Cardiac muscle cell (in vitro differentiated cells and primary cell): ENCODE data around the gene HNRNPA1. TPM values are rescaled to one million over a fixed set of nuclear protein-coding genes. Genes with fewer than 3 reads are reported as not detected.
"Not testable (repeated sequence)": the region's sequence is repeated elsewhere in the genome, so short reads cannot be mapped to it uniquely, and the experiment has no call there.

Experiments
- DNase-seq, 2 donors: peaks; one replicate each; pipeline versions ENCODE4 v3.0.0 to v3.0.0-alpha.2; 2010 to 2017; ENCODE audit warnings: low read depth in 1 of 2, low spot score in 1 of 2
- H3K27ac ChIP-seq: fragments of 200-600 bp; sonication (generic); 2 replicates; pipeline ENCODE4 v1.5.1; 2016
- H3K27me3 ChIP-seq: fragments of 200-600 bp; sonication (generic); 2 replicates; pipeline ENCODE4 v1.6.0; 2016; ENCODE audit warnings: control low read depth
- H3K36me3 ChIP-seq: fragments of 200-600 bp; sonication (generic); 2 replicates; pipeline ENCODE4 v1.5.1; 2016; ENCODE audit warnings: control low read depth
- H3K4me1 ChIP-seq: fragments of 200-600 bp; sonication (generic); 2 replicates; pipeline ENCODE4 v1.8.1; 2017; ENCODE audit warnings: low read depth, mild to moderate bottlenecking, mixed run types
- H3K4me3 ChIP-seq: fragments of 200-600 bp; sonication (generic); 2 replicates; pipeline ENCODE4 v1.5.1; 2016; ENCODE audit warnings: mild to moderate bottlenecking
- H3K9me3 ChIP-seq: fragments of 200-600 bp; sonication (generic); 2 replicates; pipeline ENCODE4 v1.5.1; 2017; ENCODE audit warnings: low read depth, mild to moderate bottlenecking, control low read depth
- CTCF ChIP-seq: IDR thresholded peaks from 2 replicates; pipeline ENCODE4 v1.5.1; 2012; ENCODE audit warnings: low read depth, mild to moderate bottlenecking, low read length
- polyA plus RNA-seq: library from polyadenylated mRNA; unstranded; fragments of >200 nt; fragmentation: Nextera tagmentation; extraction: Ambion mirVana; gene quantifications from 2 replicates; pipeline ENCODE4 v1.2.1, GENCODE V29; 2016
- total RNA-seq: library from RNA; depleted of rRNA; stranded (reverse); fragments of >200 nt; gene quantifications from 2 replicates; pipeline ENCODE4 v1.2.3, GENCODE V29; 2016

HNRNPA1 gene
- total and polyA plus RNA-seq, 2 experiments from 2014 or later: 794 to 963 TPM

DNA sequence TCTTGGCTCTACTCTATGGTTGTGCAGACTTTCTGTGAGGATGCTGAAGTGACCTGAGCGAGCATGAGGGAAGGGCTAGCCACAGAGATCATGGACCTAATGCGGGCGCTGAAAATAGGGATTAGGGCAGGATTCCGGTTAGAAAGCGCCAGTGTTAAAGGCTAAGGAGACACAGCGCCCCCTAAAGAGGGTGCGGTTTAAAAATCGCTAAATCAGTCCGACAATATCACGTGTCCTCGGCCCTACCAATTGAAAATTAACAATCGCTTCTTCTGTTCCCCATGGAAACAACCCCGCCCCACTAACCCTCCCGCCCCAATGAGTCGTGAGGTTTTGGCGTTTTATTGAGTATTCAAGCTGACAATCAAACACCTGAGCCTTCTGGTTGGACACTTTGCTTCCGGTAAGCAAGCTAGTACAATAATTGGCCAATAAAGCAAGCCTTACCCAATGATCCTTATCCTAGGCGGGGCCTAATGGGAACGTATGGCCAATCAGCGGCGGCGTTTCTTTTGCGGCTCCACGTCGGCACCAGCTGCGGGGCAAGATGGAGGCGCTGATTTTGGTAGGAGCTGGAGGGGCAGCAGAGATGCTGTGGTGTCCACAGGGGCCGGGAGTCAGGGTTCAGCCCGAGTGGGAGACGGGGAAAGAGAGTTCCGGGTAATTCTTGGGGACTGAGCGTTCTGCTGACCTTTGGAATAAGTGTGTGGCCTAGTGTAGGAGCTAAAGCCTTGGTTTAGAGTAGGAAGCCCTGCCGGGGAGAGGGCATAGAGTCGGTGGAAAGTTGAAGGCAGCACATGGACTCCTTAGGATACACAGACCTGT, 44.3 kb downstream of the HNRNPA1 start, which contains the start of gene COPZ1:
TSS of gene COPZ1 (plus strand) at position 515 of the 825 bp plus-strand sequence. CDS start at position 548, 33 bp downstream.
- Histone ChIP-seq H3K36me3 (no peaks in the 10 kb centered on the region), H3K4me1 (peaks cover 9% of the 10 kb centered on the region), H3K4me3 (peak within 1 kb of the TSS; percentile 72), H3K27ac (peak within 1 kb of the TSS; percentile 86), H3K27me3 (no peaks in the 10 kb centered on the region), H3K9me3 (no peaks in the 10 kb centered on the region)
- TF ChIP-seq CTCF: peak; percentile 80
- peak; percentile 98 to 100 for DNase-seq

GRCh38 chr12:54325442-54326109, 45.0 kb downstream of the HNRNPA1 start:
- Histone ChIP-seq H3K4me3 (peak overlapping the region; percentile 72), H3K4me1 (peaks cover 14% of the 10 kb centered on the region), H3K27ac (peak overlapping the region; percentile 86)
- H3K9me3 ChIP-seq, H3K27me3 ChIP-seq, H3K36me3 ChIP-seq: not testable (repeated sequence)
- peak in 1 of 2 donors; percentile 29 for DNase-seq

DNA sequence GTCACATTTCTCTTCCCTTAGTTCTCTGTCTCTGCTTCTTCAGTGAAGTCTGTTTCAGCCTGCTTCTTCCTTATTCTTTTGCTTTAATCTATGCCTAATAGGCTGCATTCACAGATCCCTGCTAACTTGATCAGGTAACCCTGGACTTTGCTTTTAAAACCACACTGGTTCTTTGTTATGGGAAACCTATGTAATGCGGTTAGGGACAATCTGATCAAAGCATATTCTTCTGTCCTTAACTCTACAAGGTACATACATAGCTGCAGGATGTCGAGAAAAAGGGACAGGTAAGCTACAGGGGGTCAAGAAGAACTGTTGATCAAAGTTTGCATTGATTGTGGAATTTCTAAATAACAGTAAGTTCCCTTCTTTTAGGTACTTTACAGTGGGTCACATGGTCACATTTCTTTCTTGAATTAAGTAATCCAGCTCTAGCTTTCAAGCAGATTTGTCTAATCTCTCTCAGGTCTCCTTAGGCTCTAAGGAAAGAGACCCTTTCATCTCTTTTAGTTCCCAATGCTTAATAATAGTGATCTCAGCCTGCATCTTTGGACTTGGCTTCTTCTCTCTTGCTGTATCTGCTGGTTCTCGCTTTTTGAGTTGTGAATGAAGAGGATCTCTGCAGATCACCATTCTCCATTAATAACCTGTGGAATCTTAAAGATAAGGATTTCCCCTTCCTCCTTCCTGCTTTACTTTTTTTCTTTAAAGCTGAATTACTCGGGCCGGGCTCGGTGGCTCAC, 48.2 kb downstream of the HNRNPA1 start:
- H3K27ac ChIP-seq: peak overlapping the region; percentile 71
- TF ChIP-seq CTCF: no peak
- no peaks in the 10 kb centered on the region for H3K9me3 ChIP-seq
- no peak overlapping the region for H3K4me3 ChIP-seq
- peaks cover 14% of the 10 kb centered on the region for H3K4me1 ChIP-seq
- DNase-seq: no peak
- H3K36me3 ChIP-seq: no peaks in the 10 kb centered on the region
- H3K27me3 ChIP-seq: no peaks in the 10 kb centered on the region

DNA sequence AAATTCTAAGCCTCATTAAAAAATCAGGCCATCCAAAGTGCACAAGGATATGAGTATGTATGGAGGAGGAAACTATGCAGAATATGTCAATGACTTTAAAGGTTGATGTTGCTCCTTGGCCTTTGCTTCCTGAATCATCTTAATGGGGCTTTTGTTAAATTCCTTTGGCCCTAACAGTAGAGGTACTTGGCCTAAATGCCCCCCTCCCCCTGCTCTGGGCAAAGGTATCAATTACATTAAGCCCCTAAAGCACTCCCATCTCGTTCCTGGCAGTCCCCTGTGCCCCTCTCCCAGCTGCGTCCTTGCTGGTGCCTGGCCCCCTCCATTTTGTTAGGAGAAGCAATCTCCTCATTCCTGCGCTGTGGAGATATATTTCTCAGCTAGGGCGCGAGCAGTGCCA, 49.2 kb downstream of the HNRNPA1 start:
- Histone ChIP-seq H3K36me3 (no peaks in the 10 kb centered on the region), H3K4me3 (no peak overlapping the region), H3K27me3 (no peaks in the 10 kb centered on the region), H3K4me1 (peaks cover 14% of the 10 kb centered on the region), H3K27ac (peak overlapping the region; percentile 71), H3K9me3 (no peaks in the 10 kb centered on the region)
- TF ChIP-seq CTCF: no peak
- DNase-seq: no peak

- TF ChIP-seq CTCF: no peak
- Histone ChIP-seq H3K9me3 (no peaks in the 10 kb centered on the region), H3K27ac (peak overlapping the region; percentile 71), H3K4me1 (peaks cover 14% of the 10 kb centered on the region), H3K36me3 (no peaks in the 10 kb centered on the region), H3K4me3 (no peak overlapping the region), H3K27me3 (no peaks in the 10 kb centered on the region)
- no peak for DNase-seq
Observed at GRCh38 chr12:54330442-54330841, 49.9 kb downstream of the HNRNPA1 start.
